GM12865 (cell line): ENCODE data around the gene DHRS4.
"Not testable (repeated sequence)": the region's sequence is repeated elsewhere in the genome, so short reads cannot be mapped to it uniquely, and the experiment has no call there.

Source experiments
- DNase-seq: peaks from one replicate; pipeline ENCODE4 v3.0.0; 2010; ENCODE audit warnings: low read depth
- H3K4me3 ChIP-seq: 2 replicates; pipeline ENCODE4 v1.5.1; 2011; ENCODE audit warnings: mild to moderate bottlenecking, low read depth, low read length, control low read depth
- TF ChIP-seq, protein P1 (sequence below): IDR thresholded peaks from 2 replicates; pipeline ENCODE4 v1.5.1; 2011; ENCODE audit warnings: low read length, control low read depth, low read depth, inconsistent platforms; ENCODE audit not compliant: insufficient read depth; ENCODE audit errors: missing control alignments

DHRS4 gene

DNA sequence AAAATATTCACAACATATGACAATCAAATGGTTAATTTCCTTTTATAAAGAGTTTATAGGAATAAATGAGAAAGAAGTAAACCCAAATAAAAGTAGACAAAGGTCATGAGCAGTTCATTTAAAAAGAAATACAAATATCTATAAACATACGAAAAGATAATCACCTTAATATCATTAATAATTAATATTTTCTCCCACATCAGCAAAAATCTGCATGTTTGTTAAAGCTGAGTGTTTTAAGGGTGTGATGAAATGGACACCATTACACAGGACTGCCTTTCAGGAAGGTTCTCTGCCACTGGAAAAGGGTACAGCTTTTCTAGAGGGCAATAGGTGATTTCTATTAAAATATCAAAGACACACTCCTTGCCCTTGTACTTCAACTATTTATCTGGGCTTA, 14.7 kb upstream of the DHRS4 start:
- no peak for DNase-seq
- TF ChIP-seq, protein P1, sequence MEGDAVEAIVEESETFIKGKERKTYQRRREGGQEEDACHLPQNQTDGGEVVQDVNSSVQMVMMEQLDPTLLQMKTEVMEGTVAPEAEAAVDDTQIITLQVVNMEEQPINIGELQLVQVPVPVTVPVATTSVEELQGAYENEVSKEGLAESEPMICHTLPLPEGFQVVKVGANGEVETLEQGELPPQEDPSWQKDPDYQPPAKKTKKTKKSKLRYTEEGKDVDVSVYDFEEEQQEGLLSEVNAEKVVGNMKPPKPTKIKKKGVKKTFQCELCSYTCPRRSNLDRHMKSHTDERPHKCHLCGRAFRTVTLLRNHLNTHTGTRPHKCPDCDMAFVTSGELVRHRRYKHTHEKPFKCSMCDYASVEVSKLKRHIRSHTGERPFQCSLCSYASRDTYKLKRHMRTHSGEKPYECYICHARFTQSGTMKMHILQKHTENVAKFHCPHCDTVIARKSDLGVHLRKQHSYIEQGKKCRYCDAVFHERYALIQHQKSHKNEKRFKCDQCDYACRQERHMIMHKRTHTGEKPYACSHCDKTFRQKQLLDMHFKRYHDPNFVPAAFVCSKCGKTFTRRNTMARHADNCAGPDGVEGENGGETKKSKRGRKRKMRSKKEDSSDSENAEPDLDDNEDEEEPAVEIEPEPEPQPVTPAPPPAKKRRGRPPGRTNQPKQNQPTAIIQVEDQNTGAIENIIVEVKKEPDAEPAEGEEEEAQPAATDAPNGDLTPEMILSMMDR, result no peak
- no peak overlapping the region for H3K4me3 ChIP-seq

DNA sequence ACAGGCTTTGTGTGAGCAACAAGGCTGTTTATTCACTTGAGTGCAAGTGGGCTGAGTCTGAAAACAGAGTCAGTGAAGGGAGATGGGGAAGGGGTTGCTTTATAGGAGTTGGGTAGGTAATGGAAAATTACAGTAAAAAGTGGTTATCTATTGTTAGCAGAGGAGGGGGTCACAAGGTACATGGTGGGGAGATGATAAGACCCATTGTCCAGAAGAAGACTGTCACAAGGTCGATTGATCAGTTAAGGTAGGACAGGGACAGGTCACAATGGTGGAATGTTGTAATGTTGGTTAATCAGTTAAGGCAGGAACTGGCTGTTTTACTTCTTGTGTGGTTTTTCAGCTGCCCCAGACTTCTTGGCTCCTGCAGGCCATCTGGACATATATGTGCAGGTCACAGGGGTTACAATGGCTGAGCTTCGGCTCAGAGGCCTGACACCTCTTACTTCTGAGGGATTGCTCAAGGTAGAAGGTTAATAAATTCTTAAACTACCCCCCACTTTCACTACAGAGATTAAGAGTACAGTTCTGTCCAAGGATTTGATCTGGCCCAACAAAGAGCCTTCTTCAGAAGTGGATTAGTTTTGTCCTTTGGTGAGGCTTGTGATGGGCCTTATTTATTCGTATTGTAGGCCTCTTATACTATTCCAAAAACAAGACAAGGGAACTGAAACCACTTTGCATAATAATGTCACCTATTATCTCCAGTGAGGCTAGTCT, 13.8 kb upstream of the DHRS4 start:
- TF ChIP-seq, protein P1, result no peak
- H3K4me3 ChIP-seq, result no peak overlapping the region
- DNase-seq, result no peak

DNA sequence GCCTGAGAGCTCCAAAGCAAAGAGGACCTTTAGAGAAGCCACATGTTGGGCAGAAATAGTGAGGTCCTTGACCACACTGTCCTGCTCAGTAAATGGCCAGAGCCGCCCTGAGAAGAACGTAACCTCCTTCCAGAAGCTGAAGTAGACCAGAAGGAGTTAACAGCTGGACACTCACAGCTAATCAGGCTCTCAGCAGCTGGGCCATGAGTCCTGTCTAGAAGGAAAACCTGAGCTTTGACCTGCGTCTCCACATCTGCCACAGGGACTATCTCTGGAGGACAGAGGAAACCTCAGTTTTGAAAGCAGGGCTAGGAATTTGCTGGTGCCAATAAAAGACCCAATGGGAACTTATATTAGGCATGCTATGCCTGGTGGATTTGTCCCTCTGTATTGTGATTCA, 12.3 kb upstream of the DHRS4 start:
- TF ChIP-seq, protein P1, result no peak
- no peak overlapping the region for H3K4me3 ChIP-seq
- DNase-seq, result no peak

DNA sequence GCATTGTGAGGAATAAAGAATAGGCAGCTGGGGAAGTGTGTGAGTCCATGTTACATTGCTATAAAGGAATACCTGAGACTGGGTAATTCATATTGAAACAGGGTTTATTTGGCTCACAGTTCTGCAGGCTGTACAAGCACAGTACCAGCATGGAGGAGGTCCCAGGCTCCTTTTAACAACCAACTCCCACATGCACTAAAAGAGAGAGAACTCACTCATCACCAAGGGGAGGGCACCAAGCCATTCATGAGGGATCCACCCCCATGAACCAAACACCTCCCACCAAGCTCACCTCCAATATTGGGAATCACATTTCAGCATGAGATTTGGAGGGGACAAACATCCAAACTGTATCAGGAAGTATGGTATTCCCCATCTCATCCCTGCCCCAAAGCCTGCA, 11.9 kb upstream of the DHRS4 start:
- no peak overlapping the region for H3K4me3 ChIP-seq
- TF ChIP-seq, protein P1, result no peak
- no peak for DNase-seq

DNA sequence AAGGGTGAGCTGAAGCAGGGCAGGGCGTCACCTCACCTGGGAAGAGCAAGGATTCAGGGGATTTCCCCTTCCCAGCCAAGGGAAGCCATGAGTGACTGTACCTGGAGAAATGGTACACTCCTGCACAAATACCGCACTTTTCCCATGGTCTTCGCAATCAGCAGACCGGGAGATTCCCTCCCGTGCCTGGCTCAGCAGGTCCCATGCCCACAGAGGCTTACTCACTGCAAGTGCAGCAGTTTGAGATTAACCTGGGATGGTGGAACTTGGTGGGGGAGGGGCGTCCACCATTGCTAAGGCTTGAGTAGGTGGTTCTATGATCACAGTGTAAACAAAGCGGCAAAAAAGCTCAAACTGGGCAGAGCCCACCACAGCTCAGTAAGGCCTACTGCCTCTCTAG, 11.0 kb upstream of the DHRS4 start:
- no peak for DNase-seq

DNA sequence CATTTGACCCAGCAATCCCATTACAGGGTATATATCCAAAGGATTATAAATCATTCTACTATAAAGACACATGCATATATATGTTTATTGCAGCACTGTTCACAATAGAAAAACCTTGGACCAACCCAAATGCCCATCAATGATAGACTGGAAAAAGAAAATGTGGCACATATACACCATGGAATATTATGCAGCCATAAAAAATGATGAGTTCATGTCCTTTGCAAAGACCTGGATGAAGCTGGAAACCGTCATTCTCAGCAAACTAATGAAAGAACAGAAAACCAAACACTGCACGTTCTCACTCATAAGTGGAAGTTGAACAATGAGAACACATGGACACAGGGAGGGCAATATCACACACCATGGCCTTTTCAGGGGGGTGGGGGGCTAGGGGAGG, 4.5 kb upstream of the DHRS4 start:
- not testable (repeated sequence) for H3K4me3 ChIP-seq, DNase-seq

More for the DNA sequence above, 11.0 kb upstream of the DHRS4 start:
- TF ChIP-seq, protein P1, result no peak
- H3K4me3 ChIP-seq, result no peak overlapping the region

DNA sequence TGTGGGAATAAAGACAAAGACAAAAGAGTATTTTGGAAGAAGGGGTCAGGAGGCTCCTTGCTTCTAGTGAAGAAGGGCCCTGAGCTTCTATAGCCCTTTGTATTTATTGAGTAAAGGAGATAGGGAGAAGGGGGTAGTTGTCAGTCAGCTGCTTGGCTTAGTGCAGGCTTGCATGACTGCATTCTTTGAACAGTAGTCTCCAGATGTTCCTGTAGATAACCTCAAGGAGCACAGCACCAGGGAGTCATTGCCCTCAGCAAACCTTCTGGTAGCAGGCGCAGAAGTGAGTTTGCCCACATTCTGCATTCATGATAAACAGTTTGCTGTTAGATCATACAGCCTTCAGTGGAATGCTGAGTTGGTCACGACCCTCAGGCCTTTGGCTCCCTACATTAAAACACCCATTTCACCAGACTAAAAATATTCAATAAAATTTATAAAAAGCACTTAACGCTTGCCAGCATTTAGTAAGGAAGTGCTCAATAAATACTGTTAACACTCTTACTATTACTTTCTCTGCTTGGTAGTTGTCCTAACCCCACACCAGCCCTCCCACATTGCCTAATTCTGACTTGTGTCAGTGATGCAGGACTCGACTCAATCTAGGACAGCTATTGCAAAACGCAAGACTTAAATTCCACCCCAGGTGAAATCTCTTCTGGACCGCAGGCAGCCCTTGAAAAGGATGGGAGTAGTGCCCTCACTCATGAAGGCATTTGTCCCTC, 3.0 kb upstream of the DHRS4 start:
- no peak overlapping the region for H3K4me3 ChIP-seq
- no peak for DNase-seq
- TF ChIP-seq, protein P1, result no peak

DNA sequence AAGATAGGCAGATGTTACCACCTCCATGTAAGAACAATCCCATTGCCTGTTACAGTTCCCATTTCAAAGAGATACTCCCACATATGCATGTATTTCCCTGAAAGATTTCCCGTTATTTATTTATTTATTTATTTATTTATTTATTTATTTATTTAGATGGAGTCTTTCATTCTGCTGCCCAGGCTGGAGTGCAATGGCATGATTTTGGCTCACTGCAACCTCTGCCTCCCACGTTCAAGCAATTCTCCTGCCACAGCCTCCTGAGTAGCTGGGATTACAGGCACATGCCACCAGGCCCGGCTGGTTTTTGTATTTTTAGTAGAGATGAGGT, 2.5 kb upstream of the DHRS4 start:
- not testable (repeated sequence) for DNase-seq, H3K4me3 ChIP-seq
